Lung (tissue), 12 donors: Measurements from ENCODE around the gene TSPAN32. TPM values are rescaled to one million over a fixed set of nuclear protein-coding genes. Genes with fewer than 3 reads are reported as not detected.
"Not testable (repeated sequence)": the region's sequence is repeated elsewhere in the genome, so short reads cannot be mapped to it uniquely, and the experiment has no call there.

Source experiments
- ATAC-seq: fragments of 200-7000 bp; cut with Tn5 transposase; one replicate; pipeline ENCODE4 v1.9.1; 2020; ENCODE audit warnings: moderate number of reproducible peaks; ENCODE audit not compliant: insufficient read depth, low FRiP score
- DNase-seq, 3 donors: peaks; one replicate each; pipeline ENCODE4 v3.0.0-alpha.2; 2013 to 2017
- H3K27ac ChIP-seq, 2 donors: one replicate each; pipeline ENCODE4 v1.5.1; 2013; ENCODE audit warnings: mild to moderate bottlenecking in 2 of 2, moderate library complexity in 2 of 2, control low read depth in 1 of 2, inconsistent platforms in 1 of 2, low read depth in 1 of 2, low read length in 1 of 2
- H3K27me3 ChIP-seq, 3 donors: one replicate each; pipeline ENCODE4 v1.5.1; 2013; ENCODE audit warnings: low read length in 2 of 3; ENCODE audit not compliant: control insufficient read depth in 3 of 3, insufficient read depth in 3 of 3
- H3K36me3 ChIP-seq, 4 donors: one replicate each; pipeline ENCODE4 v1.5.1; 2013; ENCODE audit warnings: low read length in 4 of 4, mild to moderate bottlenecking in 1 of 4, moderate library complexity in 1 of 4; ENCODE audit not compliant: control insufficient read depth in 4 of 4, insufficient read depth in 4 of 4
- H3K4me1 ChIP-seq, 5 donors: one replicate each; pipeline ENCODE4 v1.5.1; 2013; ENCODE audit warnings: low read length in 5 of 5, mild to moderate bottlenecking in 2 of 5, moderate library complexity in 1 of 5; ENCODE audit not compliant: control insufficient read depth in 5 of 5, insufficient read depth in 5 of 5
- H3K4me3 ChIP-seq: one replicate; pipeline ENCODE4 v1.5.1; 2013; ENCODE audit warnings: mild to moderate bottlenecking, control low read depth, moderate library complexity
- H3K9ac ChIP-seq, 2 donors: one replicate each; pipeline ENCODE4 v1.5.1; 2013; ENCODE audit warnings: low read length in 2 of 2, control low read depth in 1 of 2; ENCODE audit not compliant: insufficient read depth in 1 of 2
- H3K9me3 ChIP-seq, 4 donors: one replicate each; pipeline ENCODE4 v1.5.1; 2013; ENCODE audit warnings: low read length in 3 of 4, mild to moderate bottlenecking in 1 of 4, moderate library complexity in 1 of 4; ENCODE audit not compliant: control insufficient read depth in 4 of 4, insufficient read depth in 3 of 4
- WGBS, 2 donors: extraction: QIAGEN DNeasy Blood & Tissue Kit; methylation state at CpG; one replicate each; pipeline ENCODE4 v1.1.7; 2013; 5-methylcytosine and 5-hydroxymethylcytosine counted together
- polyA plus RNA-seq, 2 donors: library from polyadenylated mRNA; stranded (reverse); fragments of 200-250 nt; gene quantifications; one replicate each; pipeline ENCODE4 v1.2.1, GENCODE V29; 2013
- total RNA-seq, 2 donors: library from RNA; depleted of rRNA in 1 of 2; stranded (reverse); fragments of >200 nt in 1 of 2; gene quantifications; one replicate each; pipeline ENCODE4 v1.2.1, GENCODE V29; 2014 to 2021
- TF ChIP-seq, protein P1 (sequence below): IDR thresholded peaks from 2 replicates; pipeline ENCODE4 v1.5.1; 2012; ENCODE audit warnings: mild to moderate bottlenecking; ENCODE audit errors: control extremely low read depth, extremely low read depth
- donor health status: control.
- donor health status: control.
- donor health status: Bipolar disorder and iron deficiency.
- donor health status: healthy.
- donor health status: DM: yes; HTN: yes; CAD: no.

Gene TSPAN32
- total and polyA plus RNA-seq, 4 donors, result 6.1 to 7.6 (median 7.1) TPM

DNA sequence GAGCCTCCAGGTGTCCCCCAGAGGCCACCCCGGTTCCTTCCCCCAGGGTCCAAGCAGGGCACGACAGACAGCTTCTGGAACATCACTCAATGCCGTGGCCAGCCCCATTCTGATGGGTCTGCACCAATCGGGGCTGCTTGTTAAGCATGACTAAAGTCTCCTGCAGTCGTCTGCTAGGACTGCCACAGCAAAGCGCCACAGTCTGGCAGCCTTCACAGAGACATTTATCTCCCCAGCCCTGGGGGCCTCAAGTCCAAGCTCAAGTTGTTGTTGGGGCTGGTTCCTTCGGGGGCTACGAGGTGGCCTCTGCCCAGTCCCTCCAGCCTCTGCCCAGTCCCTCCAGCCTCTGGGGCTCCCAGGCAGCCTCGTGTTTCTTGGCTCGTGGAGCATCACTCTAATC lies 61.3 kb downstream of the TSPAN32 start:
- Histone ChIP-seq H3K27me3 (no peaks in the 10 kb centered on the region), H3K4me1 (peaks cover 0 to 25% (median 7%) of the 10 kb centered on the region in 5 donors), H3K27ac (no peak overlapping the region), H3K9me3 (no peaks in the 10 kb centered on the region), H3K36me3 (no peaks in the 10 kb centered on the region), H3K9ac (no peak overlapping the region), H3K4me3 (no peak overlapping the region)
- TF ChIP-seq, protein P1, sequence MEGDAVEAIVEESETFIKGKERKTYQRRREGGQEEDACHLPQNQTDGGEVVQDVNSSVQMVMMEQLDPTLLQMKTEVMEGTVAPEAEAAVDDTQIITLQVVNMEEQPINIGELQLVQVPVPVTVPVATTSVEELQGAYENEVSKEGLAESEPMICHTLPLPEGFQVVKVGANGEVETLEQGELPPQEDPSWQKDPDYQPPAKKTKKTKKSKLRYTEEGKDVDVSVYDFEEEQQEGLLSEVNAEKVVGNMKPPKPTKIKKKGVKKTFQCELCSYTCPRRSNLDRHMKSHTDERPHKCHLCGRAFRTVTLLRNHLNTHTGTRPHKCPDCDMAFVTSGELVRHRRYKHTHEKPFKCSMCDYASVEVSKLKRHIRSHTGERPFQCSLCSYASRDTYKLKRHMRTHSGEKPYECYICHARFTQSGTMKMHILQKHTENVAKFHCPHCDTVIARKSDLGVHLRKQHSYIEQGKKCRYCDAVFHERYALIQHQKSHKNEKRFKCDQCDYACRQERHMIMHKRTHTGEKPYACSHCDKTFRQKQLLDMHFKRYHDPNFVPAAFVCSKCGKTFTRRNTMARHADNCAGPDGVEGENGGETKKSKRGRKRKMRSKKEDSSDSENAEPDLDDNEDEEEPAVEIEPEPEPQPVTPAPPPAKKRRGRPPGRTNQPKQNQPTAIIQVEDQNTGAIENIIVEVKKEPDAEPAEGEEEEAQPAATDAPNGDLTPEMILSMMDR, result no peak
- ATAC-seq (no peak), DNase-seq (no peak)
- 91 to 94% methylated on average over 10 of the region's 10 CpGs for WGBS, 2 donors

DNA sequence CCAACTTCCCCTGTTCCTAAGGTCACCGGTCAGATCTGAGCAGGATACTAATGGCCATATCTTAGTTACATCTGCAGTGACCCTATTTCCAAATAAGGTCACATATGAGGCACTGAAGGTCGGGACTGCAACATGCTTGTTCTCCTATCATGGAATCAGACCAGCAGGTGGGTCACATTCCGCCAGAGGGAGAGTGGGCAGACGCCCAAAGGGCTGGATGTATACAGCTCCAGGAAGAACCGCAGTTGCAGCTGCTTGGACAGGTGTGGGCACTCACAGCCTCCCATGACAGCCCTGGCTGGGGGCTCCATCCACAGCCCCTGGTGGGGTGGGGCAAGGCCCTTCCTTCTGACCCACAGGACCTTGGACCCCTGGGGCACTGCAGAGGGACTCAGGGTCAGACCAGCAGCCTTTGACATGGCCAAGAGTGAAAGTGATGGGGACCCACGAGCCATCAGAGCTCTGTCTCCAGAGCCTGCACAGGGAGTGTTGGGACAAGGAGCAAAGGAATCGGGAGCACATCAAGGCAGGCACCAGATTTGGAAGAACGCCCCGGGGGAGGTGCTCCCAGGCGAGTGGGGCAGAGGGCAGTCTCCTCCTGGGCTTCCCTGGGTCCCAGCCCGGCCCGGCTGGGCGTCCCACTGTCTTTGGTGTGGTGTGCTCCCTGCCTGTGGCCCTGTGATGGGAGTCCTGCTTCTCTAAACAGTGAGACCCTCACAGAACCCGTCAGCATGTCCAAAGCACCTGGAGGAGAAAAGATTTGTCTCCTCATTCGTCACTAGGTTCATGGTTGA lies 62.0 kb downstream of the TSPAN32 start:
- Histone ChIP-seq H3K36me3 (no peaks in the 10 kb centered on the region), H3K27ac (no peak overlapping the region), H3K4me1 (peaks cover 0 to 25% (median 7%) of the 10 kb centered on the region in 5 donors), H3K9me3 (no peaks in the 10 kb centered on the region), H3K9ac (no peak overlapping the region), H3K27me3 (no peaks in the 10 kb centered on the region), H3K4me3 (no peak overlapping the region)
- DNase-seq (no peak), ATAC-seq (no peak)
- WGBS, 2 donors, result 92 to 94% methylated on average over 15 of the region's 15 CpGs
- TF ChIP-seq, protein P1, result no peak

DNA sequence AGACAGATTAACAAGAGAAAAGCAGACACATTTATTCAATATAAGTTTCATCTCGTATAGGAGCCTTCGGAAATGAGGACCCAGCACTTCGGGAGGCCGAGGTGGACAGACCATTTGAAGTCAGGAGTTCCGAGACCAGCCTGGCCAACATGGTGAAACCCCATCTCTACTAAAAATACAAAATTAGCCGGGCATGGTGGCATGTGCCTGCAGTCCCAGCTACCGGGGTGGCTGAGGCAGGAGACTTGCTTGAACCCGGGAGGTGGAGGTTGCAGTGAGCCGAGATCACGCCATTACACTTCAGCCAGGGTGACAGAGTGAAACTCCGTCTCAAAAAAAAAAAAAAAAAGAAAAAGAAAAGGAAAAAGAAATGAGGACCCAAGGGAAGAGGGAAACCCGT lies 62.6 kb downstream of the TSPAN32 start:
- not testable (repeated sequence) for H3K36me3 ChIP-seq, H3K4me3 ChIP-seq, H3K27me3 ChIP-seq, H3K27ac ChIP-seq, H3K9me3 ChIP-seq, DNase-seq, ATAC-seq, H3K9ac ChIP-seq
- 96% methylated on average over 12 of the region's 12 CpGs for WGBS, 2 donors
- peaks cover 0 to 25% (median 7%) of the 10 kb centered on the region in 5 donors for H3K4me1 ChIP-seq

DNA sequence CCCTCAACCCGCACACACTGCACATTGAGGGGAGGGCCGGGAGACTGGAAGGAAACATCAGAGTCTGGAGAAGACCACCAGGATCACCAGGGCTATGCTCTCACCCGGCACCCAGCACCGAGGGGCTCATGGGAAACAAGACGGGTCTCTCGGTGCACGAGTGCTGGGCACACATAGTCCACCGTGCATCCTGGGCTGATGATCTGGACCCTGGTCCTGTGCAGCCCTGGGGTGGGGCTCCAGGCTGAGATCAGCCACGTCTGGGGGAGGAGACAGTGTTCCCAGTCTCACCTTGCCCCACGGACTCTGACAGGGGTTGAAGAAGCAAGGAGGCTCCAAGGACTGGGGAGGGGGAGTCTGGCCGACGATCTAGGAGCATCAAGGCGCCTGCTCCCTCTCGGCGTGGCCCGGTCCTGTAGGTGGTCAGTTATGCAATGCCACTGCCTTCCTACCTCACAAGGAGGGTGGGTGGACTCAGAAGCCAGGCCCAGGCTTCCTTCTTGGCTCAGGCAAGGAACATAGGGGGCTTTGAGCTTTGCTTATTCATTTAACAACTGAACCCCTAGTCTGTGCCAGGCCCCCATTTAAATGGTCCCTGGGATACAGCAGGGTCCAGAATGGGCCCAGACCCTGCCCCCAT lies 63.9 kb downstream of the TSPAN32 start:
- no peak for ATAC-seq
- no peak overlapping the region for H3K27ac ChIP-seq

More for the DNA sequence above, 63.9 kb downstream of the TSPAN32 start:
- WGBS, 2 donors, result 81 to 84% methylated on average over 16 of the region's 16 CpGs
- H3K9ac ChIP-seq, result no peak overlapping the region
- no peak for DNase-seq
- H3K36me3 ChIP-seq, result no peaks in the 10 kb centered on the region
- no peaks in the 10 kb centered on the region for H3K27me3 ChIP-seq
- no peak overlapping the region for H3K4me3 ChIP-seq
- H3K4me1 ChIP-seq, result peaks cover 0 to 25% (median 7%) of the 10 kb centered on the region in 5 donors
- H3K9me3 ChIP-seq, result no peaks in the 10 kb centered on the region
- TF ChIP-seq, protein P1, result no peak
